GM12892 (cell line): ENCODE data around the gene KIRREL2.

Experiments
- POLR2A ChIP-seq: IDR thresholded peaks from 2 replicates; pipeline ENCODE4 v1.6.1; 2011; ENCODE audit warnings: low read depth, low read length, control low read depth
- POLR2AphosphoS5 ChIP-seq: IDR thresholded peaks from 2 replicates; pipeline ENCODE4 v1.6.1; 2011; ENCODE audit warnings: low read depth, low read length, control low read depth
- TAF1 ChIP-seq: IDR thresholded peaks from 2 replicates; pipeline ENCODE4 v1.6.1; 2011; ENCODE audit warnings: low read depth, mild to moderate bottlenecking, control low read depth, low read length, borderline replicate concordance

GRCh38 chr19:35899547-35900214 lies 43.0 kb downstream of the KIRREL2 start:
- TF ChIP-seq POLR2A (0 out of 2 replicates have a peak, but pooled peaks have one; percentile 21), POLR2AphosphoS5 (peak; percentile 45; the same call in 1 of the 2 replicates), TAF1 (no peak)
